ENCODE results near the gene RGS7. TPM values are rescaled to one million over a fixed set of nuclear protein-coding genes. Genes with fewer than 3 reads are reported as not detected.

The RGS7 gene
- total and polyA plus RNA-seq, 2 of the 4 experiments (the other 2 are of a cell fraction), result 0.58 to 0.72 TPM

DNA sequence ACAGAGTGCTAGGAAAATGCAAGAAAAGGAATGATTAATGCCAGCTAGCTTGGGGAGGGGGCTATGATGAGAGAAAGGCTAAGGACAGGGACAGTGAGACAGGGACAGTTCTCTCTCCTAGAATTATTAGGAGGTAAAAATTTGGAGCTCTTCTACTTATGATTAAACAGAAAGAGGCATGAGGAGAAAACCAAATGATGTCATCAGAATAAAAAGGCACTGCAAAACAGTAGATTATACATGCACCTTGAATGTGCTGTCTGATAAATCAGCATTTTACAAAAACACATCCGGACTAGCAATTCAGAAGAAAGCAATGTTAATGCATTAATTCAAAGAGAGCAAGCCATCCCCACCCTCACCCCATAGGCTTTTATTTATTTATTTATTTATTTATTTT lies 277.5 kb downstream of the RGS7 start:
- Histone ChIP-seq H2BK15ac (ENCODE audit: low read depth, low read length) (no peak overlapping the region), H3K4me3 (ENCODE audit: insufficient read depth, low read depth, low read length) (no peak overlapping the region), H3K4me2 (ENCODE audit: low read depth, low read length) (no peak overlapping the region), H3K27me3 (ENCODE audit: control insufficient read depth, insufficient read depth, low read length) (no peaks in the 10 kb centered on the region), H2AK9ac (replicated peaks; ENCODE audit: low read depth, low read length, poor library complexity) (no peak overlapping the region), H3K56ac (ENCODE audit: extremely low read depth, insufficient read depth, low read length) (no peak overlapping the region), H3K9me1 (ENCODE audit: insufficient read depth, low read length) (no peaks in the 10 kb centered on the region), H3K4ac (ENCODE audit: low read depth, low read length) (no peak overlapping the region), H4K91ac (ENCODE audit: insufficient read depth, low read depth, low read length) (no peak overlapping the region), H4K20me1 (ENCODE audit: insufficient read depth, low read length) (no peaks in the 10 kb centered on the region), H3K4me1 (ENCODE audit: control insufficient read depth, insufficient read depth, low read length) (no peaks in the 10 kb centered on the region), H2AFZ (replicated peaks; ENCODE audit: low read length, poor library complexity) (no peak overlapping the region), H2BK120ac (ENCODE audit: low read depth, low read length) (no peak overlapping the region), H3K79me1 (ENCODE audit: low read depth in 1 of 2, low read length in 2 of 2) (no peaks in the 10 kb centered on the region), H2AK5ac (ENCODE audit: low read depth, low read length) (no peak overlapping the region), H3K9ac (ENCODE audit: low read depth, low read length) (no peak overlapping the region), H4K5ac (ENCODE audit: low read depth, low read length) (no peak overlapping the region), H3K27ac (ENCODE audit: insufficient read depth, low read length) (no peak overlapping the region), H3K18ac (ENCODE audit: low read depth, low read length) (no peak overlapping the region), H3K9me3 (ENCODE audit: control insufficient read depth, insufficient read depth, low read length) (peaks cover 8% of the 10 kb centered on the region), H3K36me3 (ENCODE audit: control insufficient read depth, insufficient read depth, low read length) (no peaks in the 10 kb centered on the region), H3K14ac (replicated peaks; ENCODE audit: low read depth, low read length) (no peak overlapping the region), H2BK5ac (ENCODE audit: low read depth, low read length, poor library complexity, severe bottlenecking) (no peak overlapping the region), H2BK20ac (ENCODE audit: low read depth, low read length) (no peak overlapping the region), H4K8ac (ENCODE audit: low read depth in 2 of 2, low read length in 2 of 2) (no peak overlapping the region), H3K23ac (ENCODE audit: low read depth, low read length) (no peak overlapping the region)
- ChIA-PET POLR2A (ENCODE audit: unreplicated experiment) (no interaction called here), CTCF (no interaction called here)
- dilution Hi-C loops (cut with HindIII; ENCODE audit: low sequenced_read_pairs, unreplicated experiment), result no loop called here
- in situ Hi-C loops (cut with MboI; ENCODE audit: low sequenced_read_pairs), result no loop called here
- no TSS peak for BruUV-seq (replicated peaks)
- no peak for DNase-seq
- no peak for TF ChIP-seq MXI1 (IDR thresholded peaks at IDR 0.05; ENCODE audit: borderline replicate concordance, low read depth, low read length)
- TF ChIP-seq, protein P1, sequence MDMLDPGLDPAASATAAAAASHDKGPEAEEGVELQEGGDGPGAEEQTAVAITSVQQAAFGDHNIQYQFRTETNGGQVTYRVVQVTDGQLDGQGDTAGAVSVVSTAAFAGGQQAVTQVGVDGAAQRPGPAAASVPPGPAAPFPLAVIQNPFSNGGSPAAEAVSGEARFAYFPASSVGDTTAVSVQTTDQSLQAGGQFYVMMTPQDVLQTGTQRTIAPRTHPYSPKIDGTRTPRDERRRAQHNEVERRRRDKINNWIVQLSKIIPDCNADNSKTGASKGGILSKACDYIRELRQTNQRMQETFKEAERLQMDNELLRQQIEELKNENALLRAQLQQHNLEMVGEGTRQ (IDR thresholded peaks at IDR 0.05; ENCODE audit: low read depth, low read length), result no peak
- TF ChIP-seq MAZ (IDR thresholded peaks at IDR 0.05; ENCODE audit: borderline replicate concordance, low read depth, low read length), result no peak
- TF ChIP-seq CHD1 (IDR thresholded peaks at IDR 0.05; ENCODE audit: low read depth, low read length), result no peak
- TF ChIP-seq, protein P2, sequence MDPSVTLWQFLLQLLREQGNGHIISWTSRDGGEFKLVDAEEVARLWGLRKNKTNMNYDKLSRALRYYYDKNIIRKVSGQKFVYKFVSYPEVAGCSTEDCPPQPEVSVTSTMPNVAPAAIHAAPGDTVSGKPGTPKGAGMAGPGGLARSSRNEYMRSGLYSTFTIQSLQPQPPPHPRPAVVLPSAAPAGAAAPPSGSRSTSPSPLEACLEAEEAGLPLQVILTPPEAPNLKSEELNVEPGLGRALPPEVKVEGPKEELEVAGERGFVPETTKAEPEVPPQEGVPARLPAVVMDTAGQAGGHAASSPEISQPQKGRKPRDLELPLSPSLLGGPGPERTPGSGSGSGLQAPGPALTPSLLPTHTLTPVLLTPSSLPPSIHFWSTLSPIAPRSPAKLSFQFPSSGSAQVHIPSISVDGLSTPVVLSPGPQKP (IDR thresholded peaks at IDR 0.05; ENCODE audit: borderline replicate concordance, low read depth, low read length), result no peak
- no peak for TF ChIP-seq MAFK (IDR thresholded peaks at IDR 0.05; ENCODE audit: low read depth, low read length)
- TF ChIP-seq RFX5 (IDR thresholded peaks at IDR 0.05; ENCODE audit: low read depth, low read length), result no peak
- TF ChIP-seq, protein P3, sequence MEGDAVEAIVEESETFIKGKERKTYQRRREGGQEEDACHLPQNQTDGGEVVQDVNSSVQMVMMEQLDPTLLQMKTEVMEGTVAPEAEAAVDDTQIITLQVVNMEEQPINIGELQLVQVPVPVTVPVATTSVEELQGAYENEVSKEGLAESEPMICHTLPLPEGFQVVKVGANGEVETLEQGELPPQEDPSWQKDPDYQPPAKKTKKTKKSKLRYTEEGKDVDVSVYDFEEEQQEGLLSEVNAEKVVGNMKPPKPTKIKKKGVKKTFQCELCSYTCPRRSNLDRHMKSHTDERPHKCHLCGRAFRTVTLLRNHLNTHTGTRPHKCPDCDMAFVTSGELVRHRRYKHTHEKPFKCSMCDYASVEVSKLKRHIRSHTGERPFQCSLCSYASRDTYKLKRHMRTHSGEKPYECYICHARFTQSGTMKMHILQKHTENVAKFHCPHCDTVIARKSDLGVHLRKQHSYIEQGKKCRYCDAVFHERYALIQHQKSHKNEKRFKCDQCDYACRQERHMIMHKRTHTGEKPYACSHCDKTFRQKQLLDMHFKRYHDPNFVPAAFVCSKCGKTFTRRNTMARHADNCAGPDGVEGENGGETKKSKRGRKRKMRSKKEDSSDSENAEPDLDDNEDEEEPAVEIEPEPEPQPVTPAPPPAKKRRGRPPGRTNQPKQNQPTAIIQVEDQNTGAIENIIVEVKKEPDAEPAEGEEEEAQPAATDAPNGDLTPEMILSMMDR (conservative IDR thresholded peaks at IDR 0.05; ENCODE audit: low read depth, low read length), result no peak
- TF ChIP-seq BHLHE40 (IDR thresholded peaks at IDR 0.05; ENCODE audit: low read depth, low read length), result no peak
- TF ChIP-seq RAD21 (IDR thresholded peaks at IDR 0.05; ENCODE audit: low read length), result no peak
- no peak for TF ChIP-seq SMC3 (IDR thresholded peaks at IDR 0.05; ENCODE audit: low read depth, low read length)
- TF ChIP-seq NFE2L2 (IDR thresholded peaks at IDR 0.05; ENCODE audit: low read depth, low read length), result no peak
- ATAC-seq (ENCODE audit: low read depth), result no peak
- intact Hi-C loops (cut with micrococcal nuclease), result no loop called here
- WGBS, 2 experiments (ENCODE audit: extremely low coverage in 2 of 2, insufficient read length in 1 of 2), result no CpG with 5 or more reads among the region's 1 CpG

Data from IMR-90 (cell line).